Umbilical cord (tissue), 2 donors: ENCODE data around the gene ATG13. TPM values are rescaled to one million over a fixed set of nuclear protein-coding genes. Genes with fewer than 3 reads are reported as not detected.

Experiments
- DNase-seq: peaks from one replicate; pipeline ENCODE4 v3.0.0-alpha.2; 2015; ENCODE audit warnings: low spot score
- total RNA-seq: library from RNA; depleted of rRNA; stranded (reverse); fragments of >200 nt; gene quantifications from one replicate; pipeline ENCODE4 v1.2.3, GENCODE V29; 2014; ENCODE audit warnings: low replicate concordance; ENCODE audit not compliant: insufficient read depth

Gene ATG13
- total RNA-seq, 1 donor from 2014 or later: 37.6 TPM

GRCh38 chr11:46604796-46605195 lies 12.6 kb upstream of the ATG13 start:
- no peak for DNase-seq

- no peak for DNase-seq
These were observed 9.8 kb upstream of the ATG13 start for GRCh38 chr11:46607516-46607915.

DNA sequence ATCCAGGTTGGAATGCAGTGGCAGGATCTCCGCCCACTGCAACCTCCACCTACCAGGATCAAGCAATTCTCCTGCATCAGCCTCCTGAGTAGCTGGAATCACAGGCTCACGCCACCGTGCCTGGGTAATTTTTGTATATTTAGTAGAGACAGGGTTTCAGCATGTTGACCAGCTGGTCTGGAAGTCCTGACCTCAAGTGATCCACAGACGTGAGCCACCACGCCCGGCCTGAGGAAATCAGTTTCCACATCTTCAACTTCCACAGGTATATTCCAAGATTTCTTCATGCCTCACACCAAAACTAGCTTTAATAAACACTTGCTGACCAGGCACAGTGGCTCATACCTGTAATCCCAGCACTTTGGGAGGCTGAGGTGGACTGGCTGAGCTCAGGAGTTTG lies 8.0 kb upstream of the ATG13 start:
- no peak for DNase-seq

DNA sequence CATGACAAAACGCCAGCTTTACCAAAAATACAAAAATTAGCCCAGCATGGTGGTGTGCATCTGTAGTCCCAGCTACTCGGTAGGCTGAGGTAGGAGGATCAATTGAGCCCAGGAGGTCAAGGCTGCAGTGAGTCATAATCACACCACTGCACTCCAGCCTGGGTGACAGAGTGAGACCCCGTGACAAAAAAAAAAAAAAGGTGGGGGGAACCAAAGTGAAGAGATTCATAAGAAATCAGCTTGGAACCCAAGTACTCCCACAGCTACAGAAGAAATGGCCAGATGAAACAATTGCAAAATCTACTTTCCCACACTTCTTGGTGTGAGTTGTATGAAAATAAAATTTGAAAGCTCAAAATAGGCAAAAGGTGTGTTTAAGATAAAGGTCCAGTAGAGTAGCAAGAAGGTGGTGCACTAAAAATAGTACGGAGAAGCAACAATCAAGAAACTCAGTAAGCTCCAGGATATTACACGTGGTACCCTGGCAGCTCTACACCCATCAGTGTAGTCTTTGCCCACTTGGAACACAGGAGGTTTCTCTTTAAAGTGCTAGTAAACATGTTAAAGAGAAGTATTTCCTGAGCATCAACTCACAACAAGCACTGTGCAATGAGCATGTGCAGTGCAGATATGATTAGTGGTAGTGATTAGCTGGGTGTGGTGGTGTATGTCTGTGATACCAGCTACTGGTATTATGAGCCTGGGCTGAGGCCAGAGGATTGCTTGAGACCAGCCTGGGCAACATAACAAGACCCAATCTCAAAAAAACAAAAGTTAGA lies 5.6 kb upstream of the ATG13 start:
- DNase-seq: peak; percentile 44

DNA sequence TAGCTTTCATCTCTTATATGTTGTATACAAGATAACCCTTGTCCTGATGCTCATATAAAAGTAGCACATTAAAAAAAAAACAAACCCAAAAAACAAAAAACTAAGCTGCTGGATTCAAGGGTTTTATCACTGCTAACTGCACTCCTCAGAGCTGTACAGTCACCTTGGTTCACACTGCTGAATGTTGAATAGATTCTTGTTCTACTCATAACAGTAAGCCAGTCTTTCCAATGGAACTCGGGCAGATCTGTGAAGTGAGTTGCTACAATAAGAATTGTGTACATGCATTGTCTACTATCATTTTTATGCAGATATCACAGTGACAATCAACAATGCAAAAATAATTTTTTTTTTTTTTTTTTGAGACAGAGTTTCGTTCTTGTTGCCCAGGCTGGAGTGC lies 5.0 kb upstream of the ATG13 start:
- no peak for DNase-seq

GRCh38 chr11:46615756-46616155 lies 1.6 kb upstream of the ATG13 start:
- no peak for DNase-seq

GRCh38 chr11:46616551-46617133 lies 711 bp upstream of the ATG13 start:
- DNase-seq: no peak

- DNase-seq: no peak
These were observed 590 bp downstream of the ATG13 start for GRCh38 chr11:46617972-46618314.

GRCh38 chr11:46618837-46619236 lies 1.5 kb downstream of the ATG13 start:
- no peak for DNase-seq

- DNase-seq: no peak
These were observed 8.1 kb downstream of the ATG13 start for GRCh38 chr11:46625406-46625805.

DNA sequence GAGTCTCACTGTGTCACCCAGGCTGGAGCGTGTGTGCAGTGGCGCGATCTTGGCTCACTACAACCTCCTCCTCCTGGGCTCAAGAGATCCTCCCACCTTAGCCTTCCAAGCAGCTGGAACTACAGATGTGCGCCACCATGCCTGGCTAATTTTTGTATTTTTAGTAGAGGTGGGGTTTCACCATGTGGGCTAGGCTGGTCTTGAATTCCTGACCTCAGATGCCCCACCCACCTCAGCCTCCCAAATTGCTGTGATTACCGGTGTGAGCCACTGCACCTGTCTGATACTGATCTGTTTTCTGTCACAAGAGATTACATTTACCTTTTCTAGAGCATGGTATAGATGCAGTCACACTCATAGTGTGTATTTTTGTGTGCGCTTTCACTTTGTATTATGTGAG lies 11.6 kb downstream of the ATG13 start:
- no peak for DNase-seq

- DNase-seq: no peak
These were observed 12.9 kb downstream of the ATG13 start for GRCh38 chr11:46630237-46630636.

DNA sequence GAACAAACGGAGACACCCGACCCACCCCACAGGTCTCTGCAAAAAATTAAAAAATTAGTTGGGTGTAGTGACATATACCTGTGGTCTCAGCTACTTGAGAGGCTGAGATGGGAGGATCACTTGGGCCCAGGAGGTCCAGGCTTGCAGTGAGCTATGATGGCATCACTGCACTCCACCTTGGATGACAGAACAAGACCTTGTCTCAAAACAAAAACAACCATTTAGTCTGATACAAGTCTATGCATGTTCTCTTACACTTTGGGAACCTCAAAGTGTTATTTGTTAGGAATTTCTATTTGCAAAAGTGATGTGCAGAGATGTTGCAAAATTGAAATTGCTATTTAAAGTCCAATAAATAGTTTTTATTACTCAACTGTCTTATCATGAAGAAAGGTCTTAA lies 14.3 kb downstream of the ATG13 start:
- no peak for DNase-seq

GRCh38 chr11:46632502-46632901 lies 15.1 kb downstream of the ATG13 start:
- DNase-seq: no peak

DNA sequence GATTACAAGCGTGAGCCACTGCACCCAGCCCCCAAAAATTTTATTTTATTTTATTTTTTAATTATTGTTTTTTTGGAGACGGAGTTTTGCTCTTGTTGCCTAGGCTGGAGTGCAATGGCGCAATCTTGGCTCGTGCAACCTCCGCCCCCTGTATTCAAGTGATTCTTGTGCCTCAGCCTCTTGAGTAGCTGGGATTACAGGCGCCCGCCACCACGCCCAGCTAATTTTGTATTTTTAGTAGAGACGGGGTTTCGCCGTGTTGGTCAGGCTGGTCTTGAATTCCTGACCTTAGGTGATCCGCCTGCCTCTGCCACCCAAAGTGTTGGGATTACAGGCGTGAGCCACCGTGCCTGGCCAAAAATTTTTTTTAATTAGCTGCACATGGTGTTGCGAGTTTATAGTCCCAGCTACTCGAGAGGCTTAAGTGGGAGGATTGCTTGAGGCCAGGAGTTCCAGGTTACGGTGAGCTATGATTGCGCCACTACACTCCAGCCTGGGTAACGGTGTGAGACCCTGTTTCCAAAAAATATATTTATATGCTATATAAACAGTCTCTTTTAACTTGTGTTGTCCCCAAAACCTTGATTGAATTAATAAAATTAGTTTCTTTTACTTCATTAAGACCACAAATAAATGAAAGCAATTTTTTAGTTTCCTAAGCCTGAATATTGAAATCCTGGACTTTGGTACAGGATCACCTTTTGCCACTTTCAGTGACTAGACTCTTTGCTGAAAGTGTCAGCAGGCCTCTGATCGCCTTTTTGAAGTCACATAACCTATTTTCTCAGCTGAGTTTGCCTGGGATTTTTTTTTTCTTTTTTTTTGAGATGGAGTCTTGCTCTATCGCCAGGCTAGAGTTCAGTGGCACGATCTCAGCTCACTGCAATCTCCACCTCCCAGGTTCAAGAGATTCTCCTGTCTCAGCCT lies 16.2 kb downstream of the ATG13 start:
- DNase-seq: no peak

DNA sequence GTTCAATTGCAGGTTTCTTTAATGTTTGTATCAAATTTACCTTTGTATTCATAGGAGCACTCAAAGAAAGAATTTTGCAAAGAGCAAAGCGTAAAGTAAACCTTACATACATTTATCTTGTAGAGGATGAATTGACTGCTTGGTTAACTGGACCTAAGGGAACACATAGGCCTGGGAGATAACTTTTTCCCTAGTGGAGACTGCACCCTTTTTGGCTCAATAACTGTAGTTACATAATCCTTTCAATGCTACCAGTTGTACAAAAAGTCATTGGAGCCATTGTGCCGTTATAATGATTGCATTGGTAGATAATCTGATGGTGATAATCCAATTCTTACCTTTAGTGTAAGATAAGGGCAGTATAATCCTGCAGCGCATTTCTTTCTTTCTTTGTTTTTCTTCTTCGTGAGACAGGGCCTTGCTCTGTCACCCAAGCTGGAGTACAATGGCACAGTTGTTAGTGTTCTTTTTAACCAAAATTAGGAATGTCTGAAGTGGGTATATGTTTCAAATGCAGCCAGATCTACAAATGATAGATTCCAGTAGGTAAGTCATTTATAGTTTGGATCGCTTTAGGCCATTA lies 18.3 kb downstream of the ATG13 start:
- DNase-seq: no peak

- no peak for DNase-seq
These were observed 20.2 kb downstream of the ATG13 start for GRCh38 chr11:46637546-46637945.

GRCh38 chr11:46639197-46639839 lies 22.0 kb downstream of the ATG13 start:
- DNase-seq: no peak

DNA sequence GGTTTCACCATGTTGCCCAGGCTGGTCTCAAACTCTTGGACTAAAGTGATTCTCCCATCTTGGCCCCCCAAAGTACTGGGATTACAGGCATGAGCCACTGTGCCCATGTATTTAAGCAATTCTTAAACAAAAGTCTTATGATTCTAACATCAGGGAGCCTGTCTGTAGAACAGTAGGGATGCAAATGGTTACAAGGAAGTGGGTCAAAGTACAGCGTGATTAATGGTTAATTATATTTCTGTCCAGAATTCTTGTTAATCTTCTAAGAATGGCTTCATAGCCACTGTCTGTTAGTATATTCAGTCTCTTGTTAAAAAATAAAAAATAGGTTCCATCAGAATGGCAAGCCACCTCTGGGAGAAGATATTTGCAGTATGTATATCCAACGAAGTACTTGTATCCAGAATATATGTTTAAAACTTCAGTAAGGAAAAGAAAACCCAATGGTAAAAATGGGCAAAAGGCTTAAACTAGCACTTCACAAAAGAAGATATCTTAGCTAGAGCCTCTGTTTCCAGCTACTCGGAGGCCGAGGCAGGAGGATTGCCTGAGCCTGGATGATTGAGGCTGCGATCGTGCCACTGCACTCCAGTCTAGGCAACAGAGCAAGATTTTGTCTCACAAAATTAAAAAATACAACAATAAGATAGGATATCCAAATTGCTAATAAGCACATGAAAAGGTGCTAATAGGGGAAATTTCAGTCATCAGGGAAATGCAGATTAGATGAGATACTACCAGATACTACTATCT lies 22.9 kb downstream of the ATG13 start:
- DNase-seq: no peak

- DNase-seq: no peak
These were observed 24.3 kb downstream of the ATG13 start for GRCh38 chr11:46641639-46642038.
